ENCODE measurements around the gene PAN3.
A peak's percentile ranks its signal among the peaks of the same experiment; 100 is the strongest.

The PAN3 gene

DNA sequence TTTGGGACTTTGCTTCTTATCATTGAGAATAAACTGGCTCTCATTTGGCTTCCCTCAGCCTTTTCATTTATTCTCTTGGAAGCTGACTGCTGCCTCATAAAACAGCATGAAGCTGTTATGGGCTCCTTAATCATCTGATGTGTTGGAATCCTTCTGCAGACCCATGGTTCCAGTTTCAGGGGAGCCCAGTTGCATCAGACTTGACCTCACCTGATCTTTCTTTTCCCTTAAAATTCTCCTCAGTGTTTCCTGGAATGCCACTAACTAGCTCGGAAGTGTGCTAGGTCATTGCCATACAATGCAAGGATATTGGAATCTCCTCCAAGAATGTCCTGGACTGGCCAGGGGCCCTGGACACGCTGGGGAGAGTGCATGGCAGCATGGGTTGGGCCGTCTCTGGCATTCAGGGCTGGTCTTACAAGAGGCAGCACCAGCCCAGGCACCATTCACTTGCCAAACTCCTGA lies 197.9 kb downstream of the PAN3 start (continued):
- TF ChIP-seq ZNF155 (tag by site-specific recombination; IDR thresholded peaks at IDR 0.05) (no peak), ZNF639 (tag by site-specific recombination; IDR thresholded peaks at IDR 0.05) (no peak), ZBTB20 (tag by site-specific recombination; IDR thresholded peaks at IDR 0.05) (no peak), ZSCAN18 (tag by site-specific recombination; IDR thresholded peaks at IDR 0.05) (no peak), ZNF660 (tag by site-specific recombination; IDR thresholded peaks at IDR 0.05) (no peak), SCRT1 (tag by site-specific recombination; IDR thresholded peaks at IDR 0.05; ENCODE audit: borderline replicate concordance) (peak; percentile 48; the same call in 1 of the 2 replicates), ZNF394 (tag by site-specific recombination; IDR thresholded peaks at IDR 0.05; ENCODE audit: borderline replicate concordance) (no peak), YY2 (tag by site-specific recombination; IDR thresholded peaks at IDR 0.05) (no peak), ZNF623 (tag by site-specific recombination; IDR thresholded peaks at IDR 0.05) (no peak), ZNF366 (tag by site-specific recombination; conservative IDR thresholded peaks at IDR 0.05) (no peak), ZNF548 (tag by site-specific recombination; IDR thresholded peaks at IDR 0.05) (no peak), ZNF645 (tag by site-specific recombination; IDR thresholded peaks at IDR 0.05) (no peak), KLF7 (tag by site-specific recombination; IDR thresholded peaks at IDR 0.05; ENCODE audit: borderline replicate concordance) (no peak; the same call in 1 of the 2 replicates), ZNF157 (tag by site-specific recombination; IDR thresholded peaks at IDR 0.05) (no peak), ZNF626 (tag by site-specific recombination; IDR thresholded peaks at IDR 0.05) (no peak), ZNF423 (tag by site-specific recombination; IDR thresholded peaks at IDR 0.05) (no peak), ZNF211 (tag by site-specific recombination; IDR thresholded peaks at IDR 0.05; ENCODE audit: low read depth) (no peak), RBAK (tag by site-specific recombination; IDR thresholded peaks at IDR 0.05) (no peak), KLF16 (tag by site-specific recombination; IDR thresholded peaks at IDR 0.05) (no peak), ZNF670 (tag by site-specific recombination; IDR thresholded peaks at IDR 0.05; ENCODE audit: low read depth) (no peak), GLI4 (tag by site-specific recombination; IDR thresholded peaks at IDR 0.05) (no peak), ZNF658 (tag by site-specific recombination; IDR thresholded peaks at IDR 0.05) (no peak), ZNF843 (tag by site-specific recombination; IDR thresholded peaks at IDR 0.05) (peak; percentile 97), ZNF692 (tag by site-specific recombination; IDR thresholded peaks at IDR 0.05) (peak; percentile 17; the same call in 1 of the 2 replicates), PRDM6 (tag by site-specific recombination; IDR thresholded peaks at IDR 0.05) (peak; percentile 90), ZNF560 (tag by site-specific recombination; IDR thresholded peaks at IDR 0.05; ENCODE audit: borderline replicate concordance) (no peak), ZNF777 (tag by site-specific recombination; IDR thresholded peaks at IDR 0.05; ENCODE audit: borderline replicate concordance) (no peak), ZNF747 (tag by site-specific recombination; IDR thresholded peaks at IDR 0.05) (no peak), IKZF3 (tag by site-specific recombination; IDR thresholded peaks at IDR 0.05) (peak; percentile 56)
- TF ChIP-seq, protein P1, sequence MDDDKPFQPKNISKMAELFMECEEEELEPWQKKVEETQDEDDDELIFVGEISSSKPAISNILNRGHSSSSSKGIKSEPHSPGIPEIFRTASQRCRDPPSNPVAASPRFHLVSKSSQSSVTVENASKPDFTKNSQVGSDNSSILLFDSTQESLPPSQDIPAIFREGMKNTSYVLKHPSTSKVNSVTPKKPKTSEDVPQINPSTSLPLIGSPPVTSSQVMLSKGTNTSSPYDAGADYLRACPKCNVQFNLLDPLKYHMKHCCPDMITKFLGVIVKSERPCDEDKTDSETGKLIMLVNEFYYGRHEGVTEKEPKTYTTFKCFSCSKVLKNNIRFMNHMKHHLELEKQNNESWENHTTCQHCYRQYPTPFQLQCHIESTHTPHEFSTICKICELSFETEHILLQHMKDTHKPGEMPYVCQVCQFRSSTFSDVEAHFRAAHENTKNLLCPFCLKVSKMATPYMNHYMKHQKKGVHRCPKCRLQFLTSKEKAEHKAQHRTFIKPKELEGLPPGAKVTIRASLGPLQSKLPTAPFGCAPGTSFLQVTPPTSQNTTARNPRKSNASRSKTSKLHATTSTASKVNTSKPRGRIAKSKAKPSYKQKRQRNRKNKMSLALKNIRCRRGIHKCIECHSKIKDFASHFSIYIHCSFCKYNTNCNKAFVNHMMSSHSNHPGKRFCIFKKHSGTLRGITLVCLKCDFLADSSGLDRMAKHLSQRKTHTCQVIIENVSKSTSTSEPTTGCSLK (tag by site-specific recombination; IDR thresholded peaks at IDR 0.05): no peak

Measured in HEK293 (cell line).